Activated gamma-delta T cell (primary cell): ENCODE results near the gene IVL.

Source experiments
- DNase-seq: peaks from one replicate; lab custom pipeline; 2025; lab: John Stamatoyannopoulos, UW
- total RNA-seq, 2 donors: gene quantifications; one replicate each; lab custom pipeline; 2026; lab: John Stamatoyannopoulos, UW

IVL gene
- total RNA-seq: 0 reads per million in 2 donors

GRCh38 chr1:152907686-152908601, at the start of gene IVL:
TSS of gene IVL (plus strand) at chr1:152908546. CDS start at chr1:152909798, 1,252 bp downstream.
- DNase-seq: no peak

- DNase-seq: no peak
These were observed 48.6 kb upstream of the IVL start, which contains the start of gene LCE7A for GRCh38 chr1:152859696-152860095. TSS of gene LCE7A (plus strand) at chr1:152859996. CDS start at chr1:152860698, 702 bp downstream.

GRCh38 chr1:152860129-152860528, 48.2 kb upstream of the IVL start:
- DNase-seq: no peak

- DNase-seq: no peak
These were observed 47.0 kb upstream of the IVL start for GRCh38 chr1:152861374-152861773.

- no peak for DNase-seq
These were observed 43.9 kb upstream of the IVL start for GRCh38 chr1:152864443-152864842.

GRCh38 chr1:152866321-152866720, 42.0 kb upstream of the IVL start:
- DNase-seq: no peak

GRCh38 chr1:152869808-152870419, 38.4 kb upstream of the IVL start:
- DNase-seq: no peak

- DNase-seq: no peak
These were observed 37.3 kb upstream of the IVL start for GRCh38 chr1:152870831-152871730.

- no peak for DNase-seq
These were observed 36.6 kb upstream of the IVL start for GRCh38 chr1:152871731-152872126.

- DNase-seq: no peak
These were observed 34.9 kb upstream of the IVL start for GRCh38 chr1:152873495-152873894.

GRCh38 chr1:152876827-152877226, 31.5 kb upstream of the IVL start:
- no peak for DNase-seq

- DNase-seq: no peak
These were observed 30.3 kb upstream of the IVL start, which contains the start of gene SMCP for GRCh38 chr1:152878042-152878441. TSS of gene SMCP (plus strand) at chr1:152878322. CDS start at chr1:152884423, 6,101 bp downstream.

- no peak for DNase-seq
These were observed 28.7 kb upstream of the IVL start for GRCh38 chr1:152879559-152880198.

- DNase-seq: no peak
These were observed 28.0 kb upstream of the IVL start for GRCh38 chr1:152880316-152880715.

GRCh38 chr1:152880907-152881306, 27.4 kb upstream of the IVL start:
- no peak for DNase-seq

GRCh38 chr1:152884085-152884484, 24.3 kb upstream of the IVL start:
- DNase-seq: no peak

GRCh38 chr1:152884506-152884905, 23.8 kb upstream of the IVL start:
- DNase-seq: no peak

- no peak for DNase-seq
These were observed 23.3 kb upstream of the IVL start for GRCh38 chr1:152884966-152885624.

GRCh38 chr1:152886085-152886484, 22.3 kb upstream of the IVL start:
- no peak for DNase-seq

- no peak for DNase-seq
These were observed 21.5 kb upstream of the IVL start for GRCh38 chr1:152886758-152887409.
